GM12878 (cell line): ENCODE results near the gene ZNF182. TPM values are rescaled to one million over a fixed set of nuclear protein-coding genes. Genes with fewer than 3 reads are reported as not detected.
"Not testable (repeated sequence)": the region's sequence is repeated elsewhere in the genome, so short reads cannot be mapped to it uniquely, and the experiment has no call there.

ENCODE experiments used
- ATAC-seq: fragments of 200-7000 bp; cut with Tn5 transposase; 3 replicates; pipeline ENCODE4 v1.9.1; 2020; ENCODE audit warnings: mild to moderate bottlenecking, moderate library complexity
- BruUV-seq: library from RNA; stranded (reverse); fragments of 400-500 nt; replicated peaks from 2 replicates; lab custom pipeline; 2021; lab: Mats Ljungman, UMichigan
- CTCF ChIA-PET: fragments of 300-600 bp; sonication (Branson Sonifier 250); formaldehyde crosslinking; extraction: SDS; loops from one replicate; lab custom pipeline; 2021; ENCODE audit warnings: inconsistent platforms; lab: Yijun Ruan, JAX
- POLR2A ChIA-PET: fragments of 350-600 bp; formaldehyde crosslinking; extraction: SDS; loops from one replicate; lab custom pipeline; 2021; ENCODE audit warnings: inconsistent platforms; lab: Charles Lee
- RAD21 ChIA-PET: fragments of 300-600 bp; sonication (Branson Sonifier 250); formaldehyde crosslinking; loops from one replicate; lab custom pipeline; 2023; ENCODE audit warnings: antibody characterized with exemption; ENCODE audit not compliant: unreplicated experiment; lab: Charles Lee
- SMC1A ChIA-PET: fragments of 300-600 bp; sonication (Branson Sonifier 250); formaldehyde crosslinking; loops from one replicate; lab custom pipeline; 2023; ENCODE audit not compliant: unreplicated experiment, uncharacterized antibody; lab: Charles Lee
- DNase-seq: peaks from one replicate; pipeline ENCODE4 v3.0.0-alpha.2; 2011; ENCODE audit warnings: low read depth, low spot score
- FAIRE-seq: peaks from 3 replicates; lab custom pipeline; 2011; peaks lifted over from hg19 to GRCh38; lab: Jason Lieb, UNC
- H2AFZ ChIP-seq: 2 replicates; pipeline ENCODE4 v1.6.0; 2011; ENCODE audit warnings: low read depth, low read length, control low read depth; ENCODE audit not compliant: control insufficient read depth
- H3K27ac ChIP-seq: 2 replicates; pipeline ENCODE4 v1.5.1; 2011; ENCODE audit warnings: control low read depth; ENCODE audit not compliant: control insufficient read depth, insufficient read depth
- H3K27me3 ChIP-seq, 2 experiments: replicated peaks in 1 of 2; 2 replicates each; pipeline versions ENCODE4 v1.6.0 to v1.6.1; 2011; ENCODE audit warnings: low read length in 1 of 2; ENCODE audit not compliant: control insufficient read depth in 2 of 2, insufficient read depth in 2 of 2
- H3K36me3 ChIP-seq, 2 experiments: 2 replicates each; pipeline ENCODE4 v1.5.1; 2011; ENCODE audit warnings: low read length in 1 of 2; ENCODE audit not compliant: control insufficient read depth in 2 of 2, insufficient read depth in 2 of 2
- H3K4me1 ChIP-seq: 2 replicates; pipeline ENCODE4 v1.6.1; 2011; ENCODE audit warnings: mild to moderate bottlenecking, low read length, moderate library complexity, mixed read lengths; ENCODE audit not compliant: control insufficient read depth, insufficient read depth
- H3K4me2 ChIP-seq: 2 replicates; pipeline ENCODE4 v1.6.0; 2011; ENCODE audit warnings: control low read depth; ENCODE audit not compliant: control insufficient read depth, insufficient read depth
- H3K4me3 ChIP-seq: fragments of 200-600 bp; sonication (generic); 2 replicates; pipeline ENCODE4 v1.5.1; 2016
- H3K79me2 ChIP-seq: 2 replicates; pipeline ENCODE4 v1.6.0; 2011; ENCODE audit warnings: low read length; ENCODE audit not compliant: control insufficient read depth, insufficient read depth
- H3K9ac ChIP-seq: 2 replicates; pipeline ENCODE4 v1.8.0; 2011; ENCODE audit warnings: low read length, control low read depth, mixed read lengths; ENCODE audit not compliant: control insufficient read depth, insufficient read depth
- H3K9me3 ChIP-seq: replicated peaks from 3 replicates; pipeline ENCODE4 v1.5.1; 2011; ENCODE audit warnings: mild to moderate bottlenecking, low read length; ENCODE audit not compliant: control insufficient read depth, insufficient read depth
- H4K20me1 ChIP-seq: 2 replicates; pipeline ENCODE4 v1.6.0; 2011; ENCODE audit not compliant: control insufficient read depth, insufficient read depth
- ATF7 ChIP-seq: fragments of 450-650 bp; IDR thresholded peaks from 2 replicates; pipeline ENCODE4 v1.6.1; 2016; ENCODE audit warnings: low read depth, mild to moderate bottlenecking
- BHLHE40 ChIP-seq, 2 experiments: fragments of 450-650 bp in 1 of 2; IDR thresholded peaks; 2 replicates each; pipeline ENCODE4 v1.6.1; 2011 to 2017; ENCODE audit warnings: low read depth in 2 of 2, borderline replicate concordance in 1 of 2, improper control_type of control experiment in 1 of 2, low read length in 1 of 2, mild to moderate bottlenecking in 1 of 2
- BRCA1 ChIP-seq: IDR thresholded peaks from 2 replicates; pipeline ENCODE4 v1.6.1; 2011; ENCODE audit warnings: low read depth, low read length, improper control_type of control experiment
- IRF3 ChIP-seq: fragments of 450-650 bp; IDR thresholded peaks from 2 replicates; pipeline ENCODE4 v1.6.1; 2014; ENCODE audit warnings: mild to moderate bottlenecking
- KDM1A ChIP-seq: fragments of 200-600 bp; sonication (generic); IDR thresholded peaks from 2 replicates; pipeline ENCODE4 v1.6.1; 2016; ENCODE audit warnings: borderline replicate concordance
- MEF2B ChIP-seq: fragments of 450-650 bp; IDR thresholded peaks from 2 replicates; pipeline ENCODE4 v1.6.1; 2018; ENCODE audit warnings: mild to moderate bottlenecking, moderate library complexity; ENCODE audit not compliant: partially characterized antibody, poor library complexity, severe bottlenecking
- MTA2 ChIP-seq: fragments of 450-650 bp; IDR thresholded peaks from 2 replicates; pipeline ENCODE4 v1.6.1; 2016; ENCODE audit warnings: low read depth, mild to moderate bottlenecking, moderate library complexity
- NR2C1 ChIP-seq: fragments of 450-650 bp; IDR thresholded peaks from 2 replicates; pipeline ENCODE4 v1.6.1; 2017; ENCODE audit warnings: antibody characterized with exemption, mild to moderate bottlenecking, moderate library complexity
- NR2F1 ChIP-seq: fragments of 450-650 bp; conservative IDR thresholded peaks from 2 replicates; pipeline ENCODE4 v1.6.1; 2017; ENCODE audit warnings: mild to moderate bottlenecking
- PML ChIP-seq: IDR thresholded peaks from 2 replicates; pipeline ENCODE4 v1.6.1; 2012; ENCODE audit warnings: low read length, inconsistent platforms
- RAD51 ChIP-seq: fragments of 450-650 bp; IDR thresholded peaks from 2 replicates; pipeline ENCODE4 v1.6.1; 2016; ENCODE audit warnings: moderate library complexity, mild to moderate bottlenecking, inconsistent platforms
- SIX5 ChIP-seq: IDR thresholded peaks from 2 replicates; pipeline ENCODE4 v1.6.1; 2011; ENCODE audit warnings: mild to moderate bottlenecking, low read depth, low read length, moderate library complexity; ENCODE audit not compliant: severe bottlenecking
- SMC3 ChIP-seq: IDR thresholded peaks from 2 replicates; pipeline ENCODE4 v1.6.1; 2011; ENCODE audit warnings: low read length, improper control_type of control experiment, borderline replicate concordance
- SREBF2 ChIP-seq: IDR thresholded peaks from 2 replicates; pipeline ENCODE4 v1.6.1; 2012; ENCODE audit warnings: mild to moderate bottlenecking, low read length
- TARDBP ChIP-seq: IDR thresholded peaks from 2 replicates; pipeline ENCODE4 v1.6.1; 2016; ENCODE audit warnings: borderline replicate concordance
- ZNF217 ChIP-seq: fragments of 450-650 bp; IDR thresholded peaks from 2 replicates; pipeline ENCODE4 v1.6.1; 2017; ENCODE audit warnings: antibody characterized with exemption, mild to moderate bottlenecking
- WGBS: methylation state at CpG from one replicate; pipeline ENCODE4 v1.1.6; 2016; ENCODE audit warnings: low lambda C conversion rate; ENCODE audit not compliant: insufficient replicate concordance, insufficient coverage; ENCODE audit errors: missing lambda C conversion rate; 5-methylcytosine and 5-hydroxymethylcytosine counted together
- in situ Hi-C: fragments of 300-500 bp; cut with MboI; formaldehyde crosslinking; loops from 9 replicates; pipeline ENCODE4 v1.14.3; 2018; ENCODE audit warnings: mixed read lengths
- intact Hi-C: fragments of 100-400 bp; cut with micrococcal nuclease; formaldehyde crosslinking; loops from one replicate; pipeline ENCODE4 v1.14.2; 2022; ENCODE audit not compliant: unreplicated experiment
- polyA plus RNA-seq, 11 experiments: library from polyadenylated mRNA; depleted of rRNA in 4 of 11; unstranded in 6 of 11; stranded (reverse) in 5 of 11; fragments of >200 nt; fragmentation: Nextera tagmentation in 4 of 11; fragmentation: Illumina TruSeq in 1 of 11; extraction: Ambion mirVana in 4 of 11; extraction: Trizol in 1 of 11; gene quantifications; 1 replicate in 1 of 11; 2 replicates in 10 of 11; pipeline versions ENCODE4 v1.2.1 to v1.2.3, GENCODE V29; 2011 to 2016; ENCODE audit warnings: inconsistent platforms in 2 of 11, missing spikeins in 2 of 11, low read depth in 1 of 11
- total RNA-seq, 4 experiments: library from RNA; depleted of rRNA in 3 of 4; stranded (reverse); fragments of >200 nt in 3 of 4; fragmentation: Illumina TruSeq in 1 of 4; extraction: Trizol in 1 of 4; gene quantifications; 2 replicates each; pipeline versions ENCODE4 v1.2.1 to v1.2.3, GENCODE V29; 2013 to 2021
- TF ChIP-seq, protein P1 (sequence below): IDR thresholded peaks from 2 replicates; pipeline ENCODE4 v1.6.1; 2011; ENCODE audit warnings: low read depth, low read length, improper control_type of control experiment, borderline replicate concordance

ZNF182 gene
- total and polyA plus RNA-seq, 10 of the 15 experiments (the other 5 are each of a cell fraction or from before 2014, with no cell fraction given): 0.85 to 7.0 (median 5.3) TPM

DNA sequence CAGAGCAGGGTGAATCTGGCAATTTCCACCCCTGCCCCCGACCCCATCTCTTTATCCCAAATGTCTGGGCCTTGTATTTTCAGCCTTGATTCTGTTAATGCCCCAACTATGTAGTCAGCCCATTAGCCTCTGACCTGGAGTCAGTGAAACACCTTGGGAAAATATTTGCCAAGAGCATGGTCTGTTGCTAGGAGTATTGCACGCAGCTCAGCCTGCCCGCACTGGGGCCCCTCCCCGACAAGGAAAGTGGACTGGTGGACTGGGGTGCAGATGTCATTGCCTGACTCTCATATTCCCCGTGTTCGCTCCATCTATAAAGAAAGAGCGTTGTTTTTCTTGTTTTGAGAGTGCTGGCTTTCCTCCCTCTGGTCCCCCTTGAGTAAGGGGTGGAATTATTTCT lies 48.5 kb downstream of the ZNF182 start:
- H3K4me2 ChIP-seq, DNase-seq, intact Hi-C loops, H3K9me3 ChIP-seq, CTCF ChIA-PET, H3K36me3 ChIP-seq, ATAC-seq, H3K4me3 ChIP-seq, H3K4me1 ChIP-seq, H3K9ac ChIP-seq, POLR2A ChIA-PET, H2AFZ ChIP-seq, H3K79me2 ChIP-seq, H4K20me1 ChIP-seq, SMC1A ChIA-PET, H3K27ac ChIP-seq, FAIRE-seq, BruUV-seq, in situ Hi-C loops, RAD21 ChIA-PET, H3K27me3 ChIP-seq: not testable (repeated sequence)
- 74% methylated on average over 7 of the region's 7 CpGs for WGBS

GRCh38 chrX:47941423-47941822 lies 62.4 kb downstream of the ZNF182 start:
- peak; percentile 84 for ATAC-seq
- no TSS peak for BruUV-seq
- FAIRE-seq: no peak
- no peak overlapping the region for H3K27ac ChIP-seq
- H3K36me3 ChIP-seq: no peaks in the 10 kb centered on the region
- H3K9ac ChIP-seq: no peak overlapping the region
- no peaks in the 10 kb centered on the region for H3K79me2 ChIP-seq
- H3K4me2 ChIP-seq: no peak overlapping the region
- no peaks in the 10 kb centered on the region for H4K20me1 ChIP-seq
- intact Hi-C loops: no loop called here
- H2AFZ ChIP-seq: no peak overlapping the region
- DNase-seq: no peak
- no peaks in the 10 kb centered on the region for H3K9me3 ChIP-seq
- CTCF ChIA-PET: interaction anchor here (0.6 to 1.1 kb wide), 2 partner anchors 18 to 110 kb away, joined by 3 read pairs; no protein-coding TSS in a partner anchor
- no peaks in the 10 kb centered on the region for H3K4me1 ChIP-seq
- POLR2A ChIA-PET: interaction anchor here (1.1 to 1.3 kb wide), 2 partner anchors 15 to 105 kb away, joined by 3 read pairs; partner anchors contain the start of gene ZNF81
- no peaks in the 10 kb centered on the region for H3K27me3 ChIP-seq
- TF ChIP-seq TARDBP (no peak), ZNF217 (no peak), KDM1A (no peak), RAD51 (peak; percentile 78), BRCA1 (no peak), SREBF2 (no peak), BHLHE40 (IDR thresholded peaks at IDR 0.05; ENCODE audit: borderline replicate concordance in 1 of 2, low read depth in 2 of 2, low read length in 1 of 2) (peak; percentile 56 to 60; a peak in 2 of 4 replicates), SMC3 (no peak), NR2C1 (no peak), MTA2 (peak; percentile 45; the same call in 1 of the 2 replicates), PML (no peak), MEF2B (peak; percentile 10), NR2F1 (no peak), IRF3 (no peak), ATF7 (peak; percentile 67), SIX5 (no peak)
- TF ChIP-seq, protein P1, sequence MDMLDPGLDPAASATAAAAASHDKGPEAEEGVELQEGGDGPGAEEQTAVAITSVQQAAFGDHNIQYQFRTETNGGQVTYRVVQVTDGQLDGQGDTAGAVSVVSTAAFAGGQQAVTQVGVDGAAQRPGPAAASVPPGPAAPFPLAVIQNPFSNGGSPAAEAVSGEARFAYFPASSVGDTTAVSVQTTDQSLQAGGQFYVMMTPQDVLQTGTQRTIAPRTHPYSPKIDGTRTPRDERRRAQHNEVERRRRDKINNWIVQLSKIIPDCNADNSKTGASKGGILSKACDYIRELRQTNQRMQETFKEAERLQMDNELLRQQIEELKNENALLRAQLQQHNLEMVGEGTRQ: peak; percentile 29; the same call in 1 of the 2 replicates
- SMC1A ChIA-PET: interaction anchor here (0.7 to 1.2 kb wide), 6 partner anchors 9 to 436 kb away, joined by 3 to 5 read pairs (median 4); partner anchors contain the start of gene ZNF81
- H3K4me3 ChIP-seq: no peak overlapping the region
- in situ Hi-C loops: no loop called here
- WGBS: 10% methylated on average over 4 of the region's 4 CpGs
- RAD21 ChIA-PET: interaction anchor here (1.1 kb wide), 1 partner anchor 41 kb away, joined by 3 read pairs; no protein-coding TSS in a partner anchor
